ENCODE results near the gene NAALADL2. TPM values are rescaled to one million over a fixed set of nuclear protein-coding genes. Genes with fewer than 3 reads are reported as not detected.

NAALADL2 gene
- total RNA-seq, 1 experiment from 2014 or later = 2.7 TPM

DNA sequence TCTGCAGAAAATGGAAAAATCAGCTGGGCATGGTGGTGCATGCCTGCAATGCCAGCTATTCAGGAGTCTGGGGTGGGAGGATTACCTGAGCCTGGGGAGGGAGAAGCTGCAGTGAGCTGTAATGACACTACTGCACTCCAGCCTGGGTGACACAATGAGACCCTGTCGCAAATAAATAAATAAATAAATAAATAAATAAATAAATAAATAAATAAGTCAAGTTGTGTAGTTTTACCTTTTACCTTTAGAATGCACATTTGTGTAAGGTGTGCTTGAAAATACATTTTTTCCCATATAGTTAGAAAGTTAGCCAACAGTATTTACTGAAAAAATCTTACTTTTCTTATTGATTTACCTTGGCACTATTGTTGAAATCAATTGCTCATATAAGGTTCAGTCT, 515.6 kb downstream of the NAALADL2 start:
- TF ChIP-seq SIN3A (IDR thresholded peaks at IDR 0.05; ENCODE audit: borderline replicate concordance, insufficient read depth, low read depth, low read length) = no peak
- TF ChIP-seq, protein P1, sequence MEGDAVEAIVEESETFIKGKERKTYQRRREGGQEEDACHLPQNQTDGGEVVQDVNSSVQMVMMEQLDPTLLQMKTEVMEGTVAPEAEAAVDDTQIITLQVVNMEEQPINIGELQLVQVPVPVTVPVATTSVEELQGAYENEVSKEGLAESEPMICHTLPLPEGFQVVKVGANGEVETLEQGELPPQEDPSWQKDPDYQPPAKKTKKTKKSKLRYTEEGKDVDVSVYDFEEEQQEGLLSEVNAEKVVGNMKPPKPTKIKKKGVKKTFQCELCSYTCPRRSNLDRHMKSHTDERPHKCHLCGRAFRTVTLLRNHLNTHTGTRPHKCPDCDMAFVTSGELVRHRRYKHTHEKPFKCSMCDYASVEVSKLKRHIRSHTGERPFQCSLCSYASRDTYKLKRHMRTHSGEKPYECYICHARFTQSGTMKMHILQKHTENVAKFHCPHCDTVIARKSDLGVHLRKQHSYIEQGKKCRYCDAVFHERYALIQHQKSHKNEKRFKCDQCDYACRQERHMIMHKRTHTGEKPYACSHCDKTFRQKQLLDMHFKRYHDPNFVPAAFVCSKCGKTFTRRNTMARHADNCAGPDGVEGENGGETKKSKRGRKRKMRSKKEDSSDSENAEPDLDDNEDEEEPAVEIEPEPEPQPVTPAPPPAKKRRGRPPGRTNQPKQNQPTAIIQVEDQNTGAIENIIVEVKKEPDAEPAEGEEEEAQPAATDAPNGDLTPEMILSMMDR (IDR thresholded peaks at IDR 0.05) = no peak
- TF ChIP-seq, protein P2, sequence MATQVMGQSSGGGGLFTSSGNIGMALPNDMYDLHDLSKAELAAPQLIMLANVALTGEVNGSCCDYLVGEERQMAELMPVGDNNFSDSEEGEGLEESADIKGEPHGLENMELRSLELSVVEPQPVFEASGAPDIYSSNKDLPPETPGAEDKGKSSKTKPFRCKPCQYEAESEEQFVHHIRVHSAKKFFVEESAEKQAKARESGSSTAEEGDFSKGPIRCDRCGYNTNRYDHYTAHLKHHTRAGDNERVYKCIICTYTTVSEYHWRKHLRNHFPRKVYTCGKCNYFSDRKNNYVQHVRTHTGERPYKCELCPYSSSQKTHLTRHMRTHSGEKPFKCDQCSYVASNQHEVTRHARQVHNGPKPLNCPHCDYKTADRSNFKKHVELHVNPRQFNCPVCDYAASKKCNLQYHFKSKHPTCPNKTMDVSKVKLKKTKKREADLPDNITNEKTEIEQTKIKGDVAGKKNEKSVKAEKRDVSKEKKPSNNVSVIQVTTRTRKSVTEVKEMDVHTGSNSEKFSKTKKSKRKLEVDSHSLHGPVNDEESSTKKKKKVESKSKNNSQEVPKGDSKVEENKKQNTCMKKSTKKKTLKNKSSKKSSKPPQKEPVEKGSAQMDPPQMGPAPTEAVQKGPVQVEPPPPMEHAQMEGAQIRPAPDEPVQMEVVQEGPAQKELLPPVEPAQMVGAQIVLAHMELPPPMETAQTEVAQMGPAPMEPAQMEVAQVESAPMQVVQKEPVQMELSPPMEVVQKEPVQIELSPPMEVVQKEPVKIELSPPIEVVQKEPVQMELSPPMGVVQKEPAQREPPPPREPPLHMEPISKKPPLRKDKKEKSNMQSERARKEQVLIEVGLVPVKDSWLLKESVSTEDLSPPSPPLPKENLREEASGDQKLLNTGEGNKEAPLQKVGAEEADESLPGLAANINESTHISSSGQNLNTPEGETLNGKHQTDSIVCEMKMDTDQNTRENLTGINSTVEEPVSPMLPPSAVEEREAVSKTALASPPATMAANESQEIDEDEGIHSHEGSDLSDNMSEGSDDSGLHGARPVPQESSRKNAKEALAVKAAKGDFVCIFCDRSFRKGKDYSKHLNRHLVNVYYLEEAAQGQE (IDR thresholded peaks at IDR 0.05; ENCODE audit: insufficient read depth in 1 of 2, low read depth in 2 of 2, low read length in 1 of 2) = no peak
- no peak for TF ChIP-seq POLR2AphosphoS5 (IDR thresholded peaks at IDR 0.05; ENCODE audit: low read depth, low read length)
- TF ChIP-seq TCF7L2 (IDR thresholded peaks at IDR 0.05; ENCODE audit: low read depth, low read length) = no peak
- POLR2A ChIA-PET = no interaction called here
- DNase-seq (ENCODE audit: low read depth, low spot score) = no peak
- Histone ChIP-seq H3K36me3 (ENCODE audit: control insufficient read depth, insufficient read depth, low read length) (no peaks in the 10 kb centered on the region), H3K4me3 (ENCODE audit: low read depth in 2 of 2, low read length in 2 of 2) (no peak overlapping the region), H3K4me1 (ENCODE audit: control insufficient read depth, insufficient read depth, low read length) (no peaks in the 10 kb centered on the region), H3K27me3 (ENCODE audit: control insufficient read depth, insufficient read depth, low read length) (no peaks in the 10 kb centered on the region), H3K27ac (ENCODE audit: low read length) (no peak overlapping the region), H3K9me3 (ENCODE audit: control insufficient read depth, insufficient read depth, low read depth, low read length) (no peaks in the 10 kb centered on the region)
- CTCF ChIA-PET = no interaction called here
- intact Hi-C loops (cut with micrococcal nuclease; ENCODE audit: unreplicated experiment) = no loop called here
- ATAC-seq = no peak
- no TSS peak for BruUV-seq (replicated peaks)
- in situ Hi-C loops (cut with HindIII; ENCODE audit: low pct_unique_long_range_greater_than_20kb, low sequenced_read_pairs) = no loop called here

DNA sequence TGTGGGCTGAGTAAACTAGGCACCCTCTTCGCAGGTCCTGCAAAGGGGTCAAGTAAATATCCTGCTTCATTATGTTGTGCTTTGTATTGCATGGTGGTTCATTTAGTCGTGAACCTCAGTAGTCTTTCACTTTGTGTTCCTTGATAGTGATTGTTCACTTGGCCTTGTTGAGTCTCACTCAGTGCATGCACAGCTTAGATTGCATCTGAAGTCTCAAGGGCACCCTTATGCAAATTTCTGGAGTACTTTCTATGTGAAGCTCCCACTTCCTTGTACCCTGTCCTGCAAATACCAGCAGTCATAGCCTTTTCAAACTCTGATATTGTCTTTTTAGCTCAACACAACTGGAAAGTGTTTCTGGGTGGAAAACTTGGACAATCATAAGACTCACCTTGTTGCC, 519.2 kb downstream of the NAALADL2 start:
- no peak for ATAC-seq
- in situ Hi-C loops (cut with HindIII; ENCODE audit: low pct_unique_long_range_greater_than_20kb, low sequenced_read_pairs) (no loop called here), intact Hi-C loops (cut with micrococcal nuclease; ENCODE audit: unreplicated experiment) (no loop called here)
- ChIA-PET CTCF (no interaction called here), POLR2A (no interaction called here)
- Histone ChIP-seq H3K4me1 (ENCODE audit: control insufficient read depth, insufficient read depth, low read length) (no peaks in the 10 kb centered on the region), H3K36me3 (ENCODE audit: control insufficient read depth, insufficient read depth, low read length) (no peaks in the 10 kb centered on the region), H3K27ac (ENCODE audit: low read length) (no peak overlapping the region), H3K27me3 (ENCODE audit: control insufficient read depth, insufficient read depth, low read length) (no peaks in the 10 kb centered on the region), H3K9me3 (ENCODE audit: control insufficient read depth, insufficient read depth, low read depth, low read length) (no peaks in the 10 kb centered on the region), H3K4me3 (ENCODE audit: low read depth in 2 of 2, low read length in 2 of 2) (no peak overlapping the region)
- TF ChIP-seq, protein P1 (IDR thresholded peaks at IDR 0.05) = no peak
- TF ChIP-seq, protein P2 (IDR thresholded peaks at IDR 0.05; ENCODE audit: insufficient read depth in 1 of 2, low read depth in 2 of 2, low read length in 1 of 2) = no peak
- TF ChIP-seq POLR2AphosphoS5 (IDR thresholded peaks at IDR 0.05; ENCODE audit: low read depth, low read length) = no peak
- no peak for TF ChIP-seq SIN3A (IDR thresholded peaks at IDR 0.05; ENCODE audit: borderline replicate concordance, insufficient read depth, low read depth, low read length)
- no peak for DNase-seq (ENCODE audit: low read depth, low spot score)
- no TSS peak for BruUV-seq (replicated peaks)
